ENCODE measurements around the gene UBE2G2.

DNA sequence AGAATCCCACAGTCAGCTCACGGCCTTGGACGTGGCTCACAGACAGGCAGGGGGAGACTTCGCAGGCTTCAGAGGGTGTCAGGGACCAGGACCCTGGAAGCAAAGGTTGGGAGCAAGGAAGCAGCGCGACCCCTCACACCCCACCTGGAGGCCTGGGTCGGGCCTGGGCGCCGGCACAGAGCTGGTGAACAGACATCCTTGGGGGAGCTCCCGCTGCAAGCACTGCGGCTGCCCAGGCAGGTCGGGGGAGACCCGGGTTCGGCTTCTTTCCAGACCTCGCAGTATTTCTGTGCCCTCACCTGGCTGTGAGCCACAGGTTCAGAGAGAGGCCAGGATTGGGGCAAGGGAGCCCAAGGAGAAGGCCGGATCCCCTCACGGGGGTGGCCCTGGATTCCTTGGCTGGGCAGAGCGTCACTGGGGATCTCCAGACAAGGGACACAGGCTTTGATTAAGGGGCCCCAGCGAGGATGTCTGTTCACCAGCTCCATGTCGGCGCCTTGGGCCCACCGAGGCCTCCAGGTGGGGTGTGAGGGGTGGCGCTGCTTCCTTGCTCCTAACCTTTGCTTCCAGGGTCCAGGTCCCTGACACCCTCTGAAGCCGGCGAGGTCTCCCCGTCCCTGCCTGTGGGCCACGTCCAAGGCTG is 52.4 kb downstream of the UBE2G2 start:
- TF ChIP-seq YY1 (IDR thresholded peaks at IDR 0.05; ENCODE audit: insufficient read depth, insufficient read length) (no peak), SUZ12 (IDR thresholded peaks at IDR 0.05; ENCODE audit: extremely low read depth, insufficient read depth, insufficient read length) (no peak), ZNF274 (IDR thresholded peaks at IDR 0.05; ENCODE audit: low read depth, low read length) (no peak)

Measured in NT2/D1 (cell line).